Naive thymus-derived CD4-positive, alpha-beta T cell (primary cell): ENCODE results near the gene TMEM240. TPM values are rescaled to one million over a fixed set of nuclear protein-coding genes. Genes with fewer than 3 reads are reported as not detected.

Experiments used
- ATAC-seq: fragments of 150-1000 bp; cut with Tn5 transposase; 2 replicates; pipeline ENCODE4 v1.10.0; 2021; ENCODE audit warnings: mild to moderate bottlenecking, moderate library complexity
- CTCF ChIA-PET: fragments of 350-600 bp; sonication (Branson Sonifier 250); formaldehyde crosslinking; loops from one replicate; lab custom pipeline; 2021; ENCODE audit warnings: antibody characterized with exemption; lab: Charles Lee
- POLR2A ChIA-PET: fragments of 350-600 bp; sonication (Branson Sonifier 250); formaldehyde crosslinking; loops from one replicate; lab custom pipeline; 2021; ENCODE audit warnings: antibody characterized with exemption, inconsistent platforms; lab: Charles Lee
- DNase-seq, 9 donors: peaks; one replicate each; pipeline versions ENCODE4 v3.0.0 to v3.0.0-alpha.2; 2020 to 2022; ENCODE audit warnings: mixed read lengths in 1 of 9
- H3K27ac ChIP-seq: one replicate; pipeline ENCODE4 v1.7.0; 2013; ENCODE audit warnings: mild to moderate bottlenecking, low read depth, low read length, moderate library complexity
- H3K27me3 ChIP-seq, 2 donors: one replicate each; pipeline ENCODE4 v1.7.0; 2013; ENCODE audit warnings: low read length in 2 of 2, mild to moderate bottlenecking in 2 of 2, moderate library complexity in 2 of 2; ENCODE audit not compliant: control insufficient read depth in 2 of 2, insufficient read depth in 2 of 2
- H3K36me3 ChIP-seq, 3 experiments: 1 replicate in 2 of 3; 2 replicates in 1 of 3; pipeline ENCODE4 v1.7.0; 2013; ENCODE audit warnings: low read length in 3 of 3, mild to moderate bottlenecking in 3 of 3, moderate library complexity in 1 of 3; ENCODE audit not compliant: insufficient read depth in 3 of 3, control insufficient read depth in 2 of 3
- H3K4me1 ChIP-seq, 2 donors: one replicate each; pipeline ENCODE4 v1.7.0; 2013; ENCODE audit warnings: low read length in 2 of 2, mild to moderate bottlenecking in 2 of 2, moderate library complexity in 1 of 2; ENCODE audit not compliant: control insufficient read depth in 2 of 2, insufficient read depth in 2 of 2
- H3K4me3 ChIP-seq: 2 replicates; pipeline ENCODE4 v1.7.0; 2013; ENCODE audit warnings: mild to moderate bottlenecking, low read length
- H3K9me3 ChIP-seq, 3 experiments: 1 replicate in 2 of 3; 2 replicates in 1 of 3; pipeline ENCODE4 v1.7.0; 2013; ENCODE audit warnings: low read length in 3 of 3; ENCODE audit not compliant: control insufficient read depth in 2 of 3
- H3K27ac Mint-ChIP-seq, 9 donors: one replicate each; pipeline ENCODE4 v1.8.0; 2020 to 2022; ENCODE audit warnings: mixed read lengths in 9 of 9, mild to moderate bottlenecking in 8 of 9, moderate library complexity in 5 of 9, inconsistent platforms in 2 of 9
- H3K27me3 Mint-ChIP-seq, 5 donors: one replicate each; pipeline ENCODE4 v1.8.0; 2021 to 2022; ENCODE audit warnings: mixed read lengths in 5 of 5, mild to moderate bottlenecking in 1 of 5
- H3K36me3 Mint-ChIP-seq, 5 donors: one replicate each; pipeline ENCODE4 v1.8.0; 2020 to 2022; ENCODE audit warnings: mixed read lengths in 5 of 5, mild to moderate bottlenecking in 3 of 5, inconsistent platforms in 1 of 5
- H3K4me1 Mint-ChIP-seq, 7 donors: one replicate each; pipeline ENCODE4 v1.8.0; 2020 to 2022; ENCODE audit warnings: mixed read lengths in 7 of 7, mild to moderate bottlenecking in 3 of 7, inconsistent platforms in 1 of 7
- H3K4me3 Mint-ChIP-seq, 10 donors: one replicate each; pipeline ENCODE4 v1.8.0; 2020 to 2022; ENCODE audit warnings: mild to moderate bottlenecking in 10 of 10, mixed read lengths in 10 of 10, moderate library complexity in 6 of 10, inconsistent platforms in 2 of 10
- H3K9me3 Mint-ChIP-seq, 11 donors: one replicate each; pipeline ENCODE4 v1.8.0; 2020 to 2022; ENCODE audit warnings: mixed read lengths in 11 of 11, mild to moderate bottlenecking in 4 of 11, inconsistent platforms in 1 of 11, moderate library complexity in 1 of 11
- intact Hi-C, 2 donors: fragments of 100-400 bp; cut with micrococcal nuclease; formaldehyde crosslinking; loops; one replicate each; pipeline ENCODE4 v1.15.1; 2023
- polyA plus RNA-seq, 2 donors: library from polyadenylated mRNA; unstranded; fragments of 300-500 nt; fragmentation: Illumina TruSeq; gene quantifications; one replicate each; pipeline ENCODE4 v1.2.3, GENCODE V29; 2021
- total RNA-seq, 6 experiments: library from RNA in 5 of 6; stranded (reverse) in 5 of 6; gene quantifications; 1 replicate in 5 of 6; 2 replicates in 1 of 6; pipeline ENCODE4 v1.2.3 and lab custom pipeline; 2021 to 2026

TMEM240 gene
- total and polyA plus RNA-seq, 7 experiments from 2014 or later = 0.66 to 2.8 (median 1.1) TPM; not detected in 2

DNA sequence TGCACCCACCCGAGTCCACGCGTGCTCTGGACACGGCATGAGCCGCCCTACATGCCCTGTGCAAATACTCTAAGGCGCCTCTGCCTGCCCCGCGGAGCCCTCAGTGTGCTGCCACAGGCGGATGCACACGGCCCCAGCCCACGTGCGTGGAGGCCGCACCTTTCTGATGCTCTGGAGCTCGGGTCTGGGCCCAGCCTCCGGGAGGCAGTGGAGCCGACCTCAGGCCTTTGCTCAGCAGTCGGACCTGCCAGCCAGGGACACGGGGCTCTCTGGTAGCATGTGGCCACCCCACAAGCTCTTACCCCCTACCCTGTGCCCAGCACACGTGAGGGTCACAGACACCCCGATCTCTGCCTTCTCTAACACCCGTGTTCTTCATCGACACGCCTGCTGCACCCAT, 2.1 kb downstream of the TMEM240 start:
- Mint-ChIP-seq H3K27ac (peak overlapping the region in 2 of 9 donors; percentile 32 to 34), H3K9me3 (peaks cover 0 to 2% (median 0%) of the 10 kb centered on the region in 11 donors), H3K36me3 (peaks cover 0 to 11% (median 0%) of the 10 kb centered on the region in 5 donors), H3K27me3 (peaks cover 0 to 4% (median 0%) of the 10 kb centered on the region in 5 donors), H3K4me3 (peak overlapping the region in 8 of 10 donors; percentile 7 to 79 (median 40)), H3K4me1 (peaks cover 0 to 11% (median 0%) of the 10 kb centered on the region in 7 donors)
- no peaks in the 10 kb centered on the region for H3K4me1 ChIP-seq
- intact Hi-C loops = no loop called here
- ATAC-seq (no peak), DNase-seq (no peak)
- H3K27ac ChIP-seq = no peak overlapping the region
- POLR2A ChIA-PET = no interaction called here
- no peaks in the 10 kb centered on the region for H3K27me3 ChIP-seq
- no peaks in the 10 kb centered on the region for H3K9me3 ChIP-seq
- H3K4me3 ChIP-seq = no peak overlapping the region
- CTCF ChIA-PET = no interaction called here
- H3K36me3 ChIP-seq = peaks cover 0 to 22% (median 0%) of the 10 kb centered on the region in 3 experiments

DNA sequence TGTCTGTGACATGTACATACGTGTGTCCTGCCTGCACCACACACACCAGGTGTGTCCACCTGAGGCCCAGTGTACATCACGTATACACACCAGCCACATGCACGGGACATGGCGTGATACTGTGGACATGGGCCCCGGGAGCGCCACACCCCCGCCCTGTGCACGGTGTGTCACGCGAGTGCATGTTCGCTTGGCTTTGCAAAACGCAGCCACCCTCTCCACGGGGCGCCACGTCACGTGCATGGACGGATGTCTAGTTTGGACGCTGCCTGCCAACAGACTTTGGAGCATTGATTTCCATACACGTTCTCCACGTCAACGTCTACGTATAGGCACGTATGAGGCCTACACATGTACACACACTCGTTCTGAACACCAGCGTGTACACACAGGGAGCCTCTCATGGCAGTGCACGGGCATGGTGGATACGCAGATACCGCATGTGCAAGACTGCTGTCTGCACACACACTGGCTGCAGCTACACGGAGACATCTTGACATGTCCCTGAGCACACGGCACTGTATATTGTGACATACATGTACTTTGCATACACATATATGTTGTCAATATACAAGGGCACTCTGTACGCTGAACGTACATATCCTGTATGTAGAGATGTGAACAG, 2.7 kb downstream of the TMEM240 start:
- CTCF ChIA-PET = no interaction called here
- no peak for ATAC-seq

DNA sequence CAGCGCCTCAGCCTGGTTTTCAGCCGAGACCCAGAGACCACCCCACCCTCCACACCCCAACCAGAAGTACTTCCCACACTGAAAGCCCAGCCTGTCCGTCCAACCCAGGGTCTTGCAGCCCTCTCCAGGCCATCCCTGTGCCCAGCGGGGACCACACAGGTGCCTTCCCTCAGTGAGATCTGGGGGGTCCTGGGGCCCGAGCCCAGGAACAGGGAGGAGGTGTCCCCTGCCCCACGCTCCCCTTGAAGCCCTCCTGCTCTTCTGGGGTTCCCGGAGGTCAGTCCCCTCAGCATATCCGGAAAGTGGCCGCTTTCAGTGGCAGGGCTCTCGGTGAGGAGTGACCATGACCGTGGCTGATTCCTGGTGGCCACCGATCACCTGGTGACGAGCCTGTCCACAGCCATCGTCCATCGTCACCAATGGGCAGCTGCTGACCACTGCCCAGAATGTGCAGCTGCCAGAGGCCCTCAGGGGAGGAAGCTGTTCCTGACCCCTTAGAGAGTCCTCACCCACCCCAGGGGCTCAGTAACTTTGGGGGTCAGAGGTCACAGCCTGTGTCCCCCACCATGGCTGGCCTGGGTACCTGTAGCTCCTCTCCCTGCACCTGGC, 3.4 kb downstream of the TMEM240 start:
- Histone ChIP-seq H3K27me3 (no peaks in the 10 kb centered on the region), H3K4me3 (no peak overlapping the region), H3K4me1 (no peaks in the 10 kb centered on the region), H3K27ac (no peak overlapping the region), H3K36me3 (peaks cover 0 to 10% (median 0%) of the 10 kb centered on the region in 3 experiments), H3K9me3 (no peaks in the 10 kb centered on the region)
- Mint-ChIP-seq H3K4me3 (no peak overlapping the region), H3K27me3 (peaks cover 0 to 4% (median 0%) of the 10 kb centered on the region in 5 donors), H3K27ac (peak overlapping the region in 1 of 9 donors; percentile 59), H3K36me3 (peaks cover 0 to 8% (median 3%) of the 10 kb centered on the region in 5 donors), H3K9me3 (peaks cover 0 to 3% (median 1%) of the 10 kb centered on the region in 11 donors), H3K4me1 (peaks cover 0 to 11% (median 0%) of the 10 kb centered on the region in 7 donors)
- no peak for ATAC-seq
- CTCF ChIA-PET = no interaction called here
- intact Hi-C loops = no loop called here
- POLR2A ChIA-PET = no interaction called here
- no peak for DNase-seq

More for the DNA sequence above, 2.7 kb downstream of the TMEM240 start:
- no peak for DNase-seq
- POLR2A ChIA-PET = no interaction called here
- H3K9me3 ChIP-seq = no peaks in the 10 kb centered on the region
- H3K27me3 Mint-ChIP-seq = peaks cover 0 to 4% (median 0%) of the 10 kb centered on the region in 5 donors
- H3K4me3 Mint-ChIP-seq = peak overlapping the region in 4 of 10 donors; percentile 8 to 79 (median 36)
- peaks cover 0 to 11% (median 0%) of the 10 kb centered on the region in 7 donors for H3K4me1 Mint-ChIP-seq
- H3K4me1 ChIP-seq = no peaks in the 10 kb centered on the region
- intact Hi-C loops = no loop called here
- H3K36me3 ChIP-seq = peaks cover 0 to 16% (median 0%) of the 10 kb centered on the region in 3 experiments
- peaks cover 0 to 2% (median 0%) of the 10 kb centered on the region in 11 donors for H3K9me3 Mint-ChIP-seq
- H3K27me3 ChIP-seq = no peaks in the 10 kb centered on the region
- no peak overlapping the region for H3K27ac ChIP-seq
- no peak overlapping the region for H3K4me3 ChIP-seq
- no peak overlapping the region for H3K27ac Mint-ChIP-seq
- peaks cover 0 to 7% (median 0%) of the 10 kb centered on the region in 5 donors for H3K36me3 Mint-ChIP-seq

DNA sequence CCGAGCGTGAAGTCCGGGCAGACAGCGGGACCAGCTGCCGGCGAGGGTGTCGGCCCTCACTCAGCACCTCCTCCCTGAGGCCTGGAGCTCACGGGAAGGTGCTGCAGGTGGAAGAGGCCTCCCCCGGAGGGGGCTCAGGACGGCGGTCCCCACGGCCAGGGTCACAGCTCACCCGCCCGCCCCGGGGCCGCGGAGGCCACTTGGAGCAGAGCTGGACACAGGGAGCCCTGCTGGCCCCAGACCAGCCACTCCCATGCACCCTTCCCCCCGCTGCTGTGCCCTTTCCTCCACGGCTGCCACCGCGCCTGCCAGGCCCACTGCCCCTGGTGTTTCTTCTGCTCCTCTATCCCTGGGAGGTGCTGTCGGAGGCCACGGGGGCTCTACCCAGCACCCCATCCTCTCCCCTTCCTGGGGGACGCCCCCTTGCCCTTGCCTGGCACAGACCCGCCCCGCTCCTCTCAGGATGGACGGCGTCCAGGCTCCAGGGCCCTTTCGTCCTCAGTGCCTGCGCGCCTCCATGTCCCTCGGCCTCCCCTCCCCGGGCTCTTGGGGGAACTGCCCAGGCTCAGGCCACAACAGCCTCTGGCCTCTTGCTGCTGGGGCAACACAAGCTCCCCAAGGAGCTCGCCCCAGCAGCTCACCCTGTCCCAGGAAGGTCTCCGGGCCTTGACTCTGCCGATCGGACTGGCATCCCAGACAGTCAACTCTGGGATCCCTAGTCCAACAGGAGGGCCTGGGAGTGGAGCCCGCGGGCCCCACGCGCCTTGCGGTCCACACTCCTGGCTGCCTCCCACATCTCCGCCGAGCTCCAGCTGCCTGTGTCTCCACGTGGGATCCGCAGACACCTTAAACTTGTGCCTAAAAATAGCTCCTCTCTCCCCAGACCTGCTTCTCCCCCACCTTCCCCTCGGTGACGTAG, 4.1 kb downstream of the TMEM240 start:
- no peaks in the 10 kb centered on the region for H3K9me3 ChIP-seq
- intact Hi-C loops = no loop called here
- CTCF ChIA-PET = no interaction called here

DNA sequence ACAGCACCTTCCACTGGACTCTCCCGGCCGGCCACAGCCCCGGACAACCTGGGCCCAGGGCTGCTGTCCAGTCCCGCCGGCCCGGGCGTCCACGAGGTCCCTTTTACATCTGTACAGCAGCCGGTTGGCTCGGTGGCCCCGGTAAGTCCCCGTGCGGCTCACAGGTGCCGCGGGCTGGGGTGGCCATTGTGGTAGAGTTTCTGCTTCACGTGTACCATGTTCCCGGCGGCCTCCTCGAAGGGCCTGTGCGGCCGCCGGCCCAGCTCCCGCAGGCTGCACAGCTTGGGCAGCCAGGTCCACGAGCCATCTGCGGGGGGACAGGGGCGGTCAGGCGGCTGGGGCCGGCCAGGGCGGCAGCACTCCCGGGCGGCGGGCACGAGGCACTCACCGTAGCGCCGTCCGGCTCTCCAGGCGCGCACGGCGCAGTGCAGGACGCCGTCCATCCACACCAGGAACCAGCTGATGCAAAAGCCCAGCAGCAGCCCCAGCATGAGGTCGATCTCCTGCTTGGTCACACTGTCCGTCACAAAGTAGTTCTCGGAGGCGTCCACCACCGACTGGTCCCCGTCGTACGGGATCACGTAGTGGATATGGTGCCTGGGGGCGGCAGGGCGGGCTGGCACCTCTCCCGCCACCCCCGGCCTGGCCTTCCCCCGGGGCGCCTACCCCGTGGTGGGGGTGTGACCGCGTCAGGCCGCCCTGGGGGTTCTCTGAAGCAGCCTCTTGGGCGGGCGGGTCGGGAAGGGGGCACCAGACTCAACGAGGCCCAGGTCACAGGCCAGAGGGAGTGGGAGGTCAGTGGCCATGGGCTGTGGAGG, 5.0 kb downstream of the TMEM240 start:
- Mint-ChIP-seq H3K36me3 (peaks cover 0 to 13% (median 6%) of the 10 kb centered on the region in 5 donors), H3K27ac (no peak overlapping the region), H3K4me3 (no peak overlapping the region), H3K9me3 (peaks cover 0 to 11% (median 6%) of the 10 kb centered on the region in 11 donors), H3K27me3 (peaks cover 0 to 2% (median 0%) of the 10 kb centered on the region in 5 donors), H3K4me1 (peaks cover 0 to 4% (median 0%) of the 10 kb centered on the region in 7 donors)
- no peak overlapping the region for H3K4me3 ChIP-seq
- H3K27ac ChIP-seq = no peak overlapping the region
- no peaks in the 10 kb centered on the region for H3K4me1 ChIP-seq
- ChIA-PET POLR2A (no interaction called here), CTCF (no interaction called here)
- ATAC-seq = no peak
- no peaks in the 10 kb centered on the region for H3K27me3 ChIP-seq
- no peaks in the 10 kb centered on the region for H3K36me3 ChIP-seq
- H3K9me3 ChIP-seq = no peaks in the 10 kb centered on the region
- no peak for DNase-seq
- intact Hi-C loops = no loop called here

More for the DNA sequence above, 4.1 kb downstream of the TMEM240 start:
- H3K4me3 Mint-ChIP-seq = no peak overlapping the region
- peaks cover 0 to 4% (median 0%) of the 10 kb centered on the region in 7 donors for H3K4me1 Mint-ChIP-seq
- peaks cover 0 to 7% (median 4%) of the 10 kb centered on the region in 11 donors for H3K9me3 Mint-ChIP-seq
- H3K4me3 ChIP-seq = no peak overlapping the region
- POLR2A ChIA-PET = no interaction called here
- H3K27me3 Mint-ChIP-seq = peaks cover 0 to 2% (median 0%) of the 10 kb centered on the region in 5 donors
- no peaks in the 10 kb centered on the region for H3K27me3 ChIP-seq
- no peaks in the 10 kb centered on the region for H3K4me1 ChIP-seq
- peaks cover 0 to 2% (median 0%) of the 10 kb centered on the region in 3 experiments for H3K36me3 ChIP-seq
- peak overlapping the region in 1 of 9 donors; percentile 59 for H3K27ac Mint-ChIP-seq
- DNase-seq (no peak), ATAC-seq (no peak)
- H3K36me3 Mint-ChIP-seq = peaks cover 0 to 8% (median 6%) of the 10 kb centered on the region in 5 donors
- no peak overlapping the region for H3K27ac ChIP-seq
